GM19023 (cell line): Measurements from ENCODE around the gene TACR2.

Experiments used
- ATAC-seq: cut with Tn5 transposase; IDR thresholded peaks from one replicate; pipeline ENCODE4 v1.9.1; 2021; ENCODE audit warnings: mild to moderate bottlenecking, moderate library complexity; ENCODE audit not compliant: unreplicated experiment

Gene TACR2

GRCh38 chr10:69416695-69417094 is at the start of gene TACR2:
TSS of gene TACR2 (minus strand) at chr10:69416918. CDS start at chr10:69416323, 595 bp downstream.
- ATAC-seq: no peak

GRCh38 chr10:69466158-69466490 is 49.4 kb upstream of the TACR2 start:
- ATAC-seq: no peak

DNA sequence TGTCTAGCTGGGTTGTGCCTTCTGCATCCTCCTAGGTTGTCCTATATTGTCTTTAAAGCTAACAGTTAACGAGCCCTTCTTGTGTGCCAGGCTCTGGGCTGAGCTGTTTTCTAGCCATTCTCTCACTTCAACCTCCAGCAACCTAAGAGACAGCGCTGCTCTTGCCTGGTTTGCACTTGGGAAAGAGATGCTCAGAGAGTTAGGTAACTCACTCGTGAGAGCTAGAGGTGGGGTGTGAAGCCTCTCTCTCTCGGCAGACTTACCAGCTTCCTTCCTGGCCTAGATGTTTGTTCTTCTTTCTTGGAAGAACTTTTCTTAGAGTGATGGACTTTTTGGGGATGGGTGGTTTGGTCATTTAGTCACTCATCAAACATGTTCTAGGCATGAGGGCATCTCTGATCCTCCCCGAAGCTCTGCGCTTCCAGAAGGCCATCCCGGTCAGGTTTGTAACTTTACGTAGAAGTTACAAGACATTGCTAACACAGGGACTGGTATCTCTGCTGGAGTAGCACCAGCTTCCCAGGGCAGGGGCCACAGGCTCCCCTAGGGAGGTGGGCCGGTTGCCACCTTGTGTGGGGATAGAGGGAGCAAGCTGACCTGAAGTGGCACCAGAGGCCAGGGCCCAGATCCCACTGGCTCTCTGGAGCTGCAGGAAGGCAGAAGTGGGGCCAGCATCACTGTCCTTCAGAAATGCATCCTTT is 48.9 kb upstream of the TACR2 start:
- ATAC-seq: no peak

- peak; percentile 55 for ATAC-seq
Measured at GRCh38 chr10:69464801-69465401, 48.2 kb upstream of the TACR2 start.

GRCh38 chr10:69464401-69464800 is 47.7 kb upstream of the TACR2 start:
- no peak for ATAC-seq

GRCh38 chr10:69463886-69464285 is 47.2 kb upstream of the TACR2 start:
- ATAC-seq: no peak

DNA sequence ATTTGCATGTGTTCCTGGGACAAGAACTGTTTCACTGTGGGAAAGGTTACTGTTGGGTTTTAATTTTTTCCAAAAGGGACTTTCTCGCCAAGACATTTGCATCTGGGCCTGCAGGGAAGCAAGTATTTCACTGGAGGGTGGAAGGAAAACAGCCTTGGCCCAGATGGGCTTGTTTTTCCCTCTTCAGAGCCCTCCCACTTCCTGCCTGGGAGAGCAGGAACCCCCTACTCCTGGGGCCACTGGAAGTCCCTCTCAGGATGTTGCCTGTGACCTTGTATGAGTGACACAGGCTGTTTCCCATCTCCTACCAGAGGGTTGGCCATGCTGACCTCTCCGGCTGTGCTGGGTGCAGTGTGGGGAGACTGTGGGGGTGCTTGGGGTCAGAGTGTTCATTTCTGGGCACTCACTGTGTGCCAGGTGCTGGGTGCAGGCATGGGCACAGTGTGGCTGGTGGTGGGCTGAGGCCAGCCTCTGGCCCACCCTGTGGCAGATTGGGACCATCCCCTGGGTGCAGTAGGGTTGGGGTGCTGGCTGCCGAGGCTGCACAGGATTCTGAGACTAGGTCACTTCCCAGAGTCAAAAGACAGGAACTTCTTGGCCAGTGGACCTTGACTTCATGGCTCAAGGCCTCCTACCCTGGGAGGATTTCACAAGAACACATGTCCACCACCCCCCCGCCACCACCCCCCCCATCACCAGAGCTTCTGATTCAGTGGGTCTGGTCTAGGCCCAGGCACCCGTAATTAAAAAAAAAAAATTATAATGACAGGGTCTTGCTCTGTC is 44.7 kb upstream of the TACR2 start:
- ATAC-seq: no peak

- ATAC-seq: no peak
Measured at GRCh38 chr10:69460576-69461242, 44.0 kb upstream of the TACR2 start.

DNA sequence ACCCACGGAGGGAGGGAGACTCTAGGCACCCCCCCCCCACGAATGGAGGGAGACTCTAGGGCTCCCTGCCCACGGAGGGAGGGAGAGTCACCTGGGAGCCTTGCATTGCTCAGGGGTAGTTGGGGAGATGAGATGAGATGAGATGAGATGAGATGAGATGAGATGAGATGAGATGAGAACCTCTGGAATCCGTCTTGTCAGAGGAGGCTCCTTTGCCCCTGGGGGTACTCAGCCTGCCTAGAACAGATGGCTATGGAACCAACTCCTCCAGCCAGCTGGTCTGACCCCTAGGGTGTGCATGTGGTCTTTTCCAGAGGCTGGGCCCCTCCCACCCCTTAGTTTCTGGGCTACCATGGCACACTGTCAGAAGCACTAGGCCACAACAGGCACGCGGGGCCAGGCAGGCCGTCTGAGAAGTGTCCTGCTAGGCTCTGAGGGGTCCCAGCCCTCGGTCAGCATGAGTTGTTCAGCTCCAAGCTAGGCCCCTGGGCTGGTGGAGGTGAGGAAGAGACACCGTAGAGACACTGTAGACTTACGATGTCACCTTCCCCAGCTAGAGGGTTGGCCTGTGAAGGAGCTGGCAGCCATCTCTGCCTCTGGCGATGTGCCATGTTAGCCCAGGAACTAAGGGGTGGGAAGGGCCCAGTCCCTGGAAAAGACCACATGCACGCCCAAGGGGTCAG is 43.3 kb upstream of the TACR2 start:
- ATAC-seq: no peak

- no peak for ATAC-seq
Measured at GRCh38 chr10:69459101-69459790, 42.5 kb upstream of the TACR2 start.

GRCh38 chr10:69458430-69459100 is 41.8 kb upstream of the TACR2 start:
- ATAC-seq: no peak

DNA sequence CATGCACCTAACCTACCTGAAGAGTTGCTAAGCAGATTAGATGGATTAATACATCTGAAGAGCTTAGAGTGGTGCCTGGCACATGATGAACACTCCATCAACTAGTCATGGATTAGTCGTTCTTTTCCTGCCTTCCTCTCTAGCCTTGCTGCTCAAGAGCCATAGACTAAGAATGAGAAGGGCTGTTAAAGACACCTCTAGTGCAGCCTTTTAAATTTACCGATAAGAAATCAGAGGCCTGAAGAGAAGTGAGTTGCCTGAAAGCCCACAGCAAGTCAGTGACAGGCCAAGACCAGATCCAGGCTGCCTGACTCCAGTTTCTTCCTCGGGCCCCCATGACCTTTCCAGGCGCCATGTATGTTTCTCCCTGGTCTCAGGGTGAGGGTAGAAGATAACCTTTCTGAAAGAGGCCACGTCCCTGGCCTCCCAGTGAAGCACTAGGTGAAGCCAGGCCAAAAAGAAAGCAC is 41.1 kb upstream of the TACR2 start:
- ATAC-seq: no peak

DNA sequence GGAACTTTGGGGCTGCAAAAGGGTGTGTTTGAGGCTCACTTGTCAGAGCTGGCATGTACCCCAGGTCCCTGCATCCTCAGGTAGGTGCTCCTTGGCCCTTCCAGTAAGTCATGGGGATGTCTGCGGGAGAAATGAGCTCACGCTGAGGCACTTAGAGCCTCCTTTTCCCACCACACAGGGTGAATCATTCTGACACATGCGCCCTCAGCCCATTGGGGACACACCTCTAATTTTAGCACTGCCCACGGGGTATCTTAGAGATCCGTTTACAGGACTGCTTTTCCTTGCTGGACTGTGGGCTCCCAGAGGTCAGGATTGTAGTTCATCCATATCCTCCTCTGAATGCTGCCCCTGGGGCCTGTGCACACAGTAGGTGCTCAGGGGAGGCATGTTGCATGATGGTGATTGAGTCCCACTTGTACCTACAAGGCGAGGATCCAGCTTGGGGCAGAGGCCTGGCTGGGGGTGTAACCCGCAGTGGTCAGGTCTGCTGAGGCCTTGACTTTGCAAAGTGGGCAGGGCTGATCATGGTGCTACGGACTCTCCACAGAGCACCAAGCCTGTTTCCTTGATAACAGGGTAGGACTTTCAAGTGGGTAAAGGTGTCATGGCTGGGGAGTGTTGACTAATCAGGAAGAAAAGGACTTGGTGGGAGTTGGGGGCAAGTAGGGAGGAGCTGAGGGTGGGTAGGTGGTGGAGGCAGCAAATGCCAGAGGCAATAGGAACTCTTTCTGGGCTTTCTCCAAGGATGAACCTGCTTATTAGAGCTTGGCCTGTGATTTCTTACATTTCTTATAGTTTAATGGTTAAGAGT is 40.4 kb upstream of the TACR2 start:
- no peak for ATAC-seq

GRCh38 chr10:69455006-69455763 is 38.5 kb upstream of the TACR2 start:
- no peak for ATAC-seq

- no peak for ATAC-seq
Measured at GRCh38 chr10:69453795-69454194, 37.1 kb upstream of the TACR2 start.

GRCh38 chr10:69452676-69453415 is 36.1 kb upstream of the TACR2 start:
- no peak for ATAC-seq

DNA sequence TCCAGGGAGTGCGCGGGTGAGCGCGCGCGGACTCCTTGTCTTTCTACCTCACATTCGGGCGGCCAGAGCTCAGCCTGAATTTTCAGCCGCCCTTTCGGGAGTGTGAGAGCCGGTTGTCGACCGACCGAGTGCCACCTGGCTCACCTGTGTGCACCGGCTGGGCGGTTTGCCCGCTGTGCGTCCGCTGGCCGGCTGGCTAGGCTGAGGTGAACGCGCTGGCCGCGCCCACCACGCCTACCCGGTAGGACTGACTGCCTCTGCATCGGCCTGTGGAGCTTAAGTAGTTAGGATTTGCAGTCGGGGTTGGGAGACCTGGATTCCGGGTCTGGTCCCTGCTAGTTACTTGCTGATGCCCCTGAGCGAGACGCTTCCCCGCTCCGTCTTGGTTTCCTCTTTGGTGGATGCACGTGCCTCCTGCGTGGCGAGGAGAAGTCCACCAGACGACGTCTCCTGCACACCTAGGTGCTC is 35.1 kb upstream of the TACR2 start:
- ATAC-seq: peak; percentile 1
